ENCODE results near the gene MIGA2. TPM values are rescaled to one million over a fixed set of nuclear protein-coding genes. Genes with fewer than 3 reads are reported as not detected.
A peak's percentile ranks its signal among the peaks of the same experiment; 100 is the strongest.

The MIGA2 gene
- total RNA-seq, 1 experiment from 2014 or later: 15.6 TPM

GRCh38 chr9:129095170-129095667 is 58.8 kb downstream of the MIGA2 start:
- no peak for DNase-seq (ENCODE audit: extremely low read depth, low read depth)

- DNase-seq (ENCODE audit: extremely low read depth, low read depth): no peak
These were observed 59.5 kb downstream of the MIGA2 start for GRCh38 chr9:129095908-129096307.

GRCh38 chr9:129097671-129098306 is 61.4 kb downstream of the MIGA2 start:
- no peak for DNase-seq (ENCODE audit: extremely low read depth, low read depth)

GRCh38 chr9:129098328-129098727 is 61.9 kb downstream of the MIGA2 start:
- no peak for DNase-seq (ENCODE audit: extremely low read depth, low read depth)

- DNase-seq (ENCODE audit: extremely low read depth, low read depth): no peak
These were observed 64.2 kb downstream of the MIGA2 start for GRCh38 chr9:129100383-129101169.

- DNase-seq (ENCODE audit: extremely low read depth, low read depth): no peak
These were observed 64.9 kb downstream of the MIGA2 start for GRCh38 chr9:129101279-129101678.

- DNase-seq (ENCODE audit: extremely low read depth, low read depth): no peak
These were observed 65.7 kb downstream of the MIGA2 start for GRCh38 chr9:129102095-129102525.

- DNase-seq (ENCODE audit: extremely low read depth, low read depth): peak; percentile 61
These were observed 66.6 kb downstream of the MIGA2 start for GRCh38 chr9:129102791-129103594.

- DNase-seq (ENCODE audit: extremely low read depth, low read depth): no peak
These were observed 67.2 kb downstream of the MIGA2 start for GRCh38 chr9:129103595-129103965.

GRCh38 chr9:129104051-129104450 is 67.6 kb downstream of the MIGA2 start:
- DNase-seq (ENCODE audit: extremely low read depth, low read depth): no peak

- no peak for DNase-seq (ENCODE audit: extremely low read depth, low read depth)
These were observed 69.7 kb downstream of the MIGA2 start for GRCh38 chr9:129105857-129106694.

- DNase-seq (ENCODE audit: extremely low read depth, low read depth): no peak
These were observed 71.2 kb downstream of the MIGA2 start for GRCh38 chr9:129107651-129108050.

GRCh38 chr9:129108083-129108804 is 71.8 kb downstream of the MIGA2 start:
- DNase-seq (ENCODE audit: extremely low read depth, low read depth): no peak

GRCh38 chr9:129108805-129109536 is 72.5 kb downstream of the MIGA2 start:
- no peak for DNase-seq (ENCODE audit: extremely low read depth, low read depth)

- no peak for DNase-seq (ENCODE audit: extremely low read depth, low read depth)
These were observed 73.1 kb downstream of the MIGA2 start for GRCh38 chr9:129109537-129109903.

GRCh38 chr9:129109952-129110739 is 73.7 kb downstream of the MIGA2 start:
- no peak for DNase-seq (ENCODE audit: extremely low read depth, low read depth)

- DNase-seq (ENCODE audit: extremely low read depth, low read depth): peak; percentile 94
These were observed 74.5 kb downstream of the MIGA2 start, which contains the start of the genes CRAT and PTPA for GRCh38 chr9:129110740-129111527. Gene CRAT, minus strand, starts transcription at chr9:129110793. Its CDS starts 284 bp downstream, at chr9:129110509. Gene PTPA, plus strand, starts transcription at chr9:129111415. Its CDS starts 186 bp downstream, at chr9:129111601.
